MM.1S (cell line): ENCODE results near the gene FAM120B.

Experiments
- DNase-seq: peaks from one replicate; pipeline ENCODE4 v3.0.0-alpha.2; 2015
- H2AFZ ChIP-seq: fragments of 300-600 bp; sonication (generic); 2 replicates; pipeline ENCODE4 v1.6.0; 2016; ENCODE audit warnings: antibody characterized with exemption, low read length
- H3F3A ChIP-seq: fragments of 300-600 bp; sonication (generic); 2 replicates; pipeline ENCODE4 v1.6.1; 2016; ENCODE audit warnings: mild to moderate bottlenecking, antibody characterized with exemption, low read length, moderate library complexity, mixed read lengths; ENCODE audit not compliant: insufficient read depth
- H3K27ac ChIP-seq: fragments of 300-600 bp; sonication (generic); 2 replicates; pipeline ENCODE4 v1.5.1; 2016; ENCODE audit warnings: mild to moderate bottlenecking, low read length
- H3K27me3 ChIP-seq: fragments of 300-600 bp; sonication (generic); replicated peaks from 2 replicates; pipeline ENCODE4 v1.6.0; 2016; ENCODE audit warnings: low read length; ENCODE audit not compliant: insufficient read depth
- H3K36me3 ChIP-seq: fragments of 300-600 bp; sonication (generic); replicated peaks from 2 replicates; pipeline ENCODE4 v1.6.1; 2016; ENCODE audit warnings: mild to moderate bottlenecking, low read length, mixed read lengths; ENCODE audit not compliant: insufficient read depth
- H3K4me1 ChIP-seq: fragments of 300-600 bp; sonication (generic); 2 replicates; pipeline ENCODE4 v1.6.1; 2016; ENCODE audit warnings: low read length, mixed read lengths
- H3K4me2 ChIP-seq: fragments of 300-600 bp; sonication (generic); 2 replicates; pipeline ENCODE4 v1.6.0; 2016; ENCODE audit warnings: low read depth, low read length
- H3K4me3 ChIP-seq: fragments of 300-600 bp; sonication (generic); 2 replicates; pipeline ENCODE4 v1.5.1; 2016; ENCODE audit warnings: low read length, mixed read lengths
- H3K79me2 ChIP-seq: fragments of 300-600 bp; sonication (generic); 2 replicates; pipeline ENCODE4 v1.6.1; 2016; ENCODE audit warnings: mixed run types, low read length, mixed read lengths
- H3K9ac ChIP-seq: fragments of 300-600 bp; sonication (generic); 2 replicates; pipeline ENCODE4 v1.6.1; 2016; ENCODE audit warnings: low read length, mixed read lengths
- H3K9me2 ChIP-seq: fragments of 300-600 bp; sonication (generic); replicated peaks from 2 replicates; pipeline ENCODE4 v1.6.1; 2016; ENCODE audit warnings: mild to moderate bottlenecking, low read length, mixed read lengths; ENCODE audit not compliant: insufficient read depth
- H3K9me3 ChIP-seq: fragments of 300-600 bp; sonication (generic); replicated peaks from 2 replicates; pipeline ENCODE4 v1.6.1; 2016; ENCODE audit warnings: mild to moderate bottlenecking, low read length, mixed read lengths; ENCODE audit not compliant: insufficient read depth
- H4K20me1 ChIP-seq: fragments of 300-600 bp; sonication (generic); 2 replicates; pipeline ENCODE4 v1.6.1; 2016; ENCODE audit warnings: mild to moderate bottlenecking, low read length, moderate library complexity, mixed read lengths; ENCODE audit not compliant: insufficient read depth
- EZH2 ChIP-seq: fragments of 300-600 bp; sonication (generic); optimal IDR thresholded peaks from 2 replicates; pipeline ENCODE3; 2017; ENCODE audit warnings: low read depth, mild to moderate bottlenecking, antibody characterized with exemption, low read length, mixed read lengths
- EZH2phosphoT487 ChIP-seq: fragments of 300-600 bp; sonication (generic); IDR thresholded peaks from 2 replicates; pipeline ENCODE4 v1.6.1; 2018; ENCODE audit warnings: antibody characterized with exemption, low read length
- TF ChIP-seq, protein P1 (sequence below): fragments of 300-600 bp; sonication (generic); IDR thresholded peaks from 2 replicates; pipeline ENCODE4 v1.5.1; 2016; ENCODE audit warnings: antibody characterized with exemption, low read length, mixed read lengths

Gene FAM120B

DNA sequence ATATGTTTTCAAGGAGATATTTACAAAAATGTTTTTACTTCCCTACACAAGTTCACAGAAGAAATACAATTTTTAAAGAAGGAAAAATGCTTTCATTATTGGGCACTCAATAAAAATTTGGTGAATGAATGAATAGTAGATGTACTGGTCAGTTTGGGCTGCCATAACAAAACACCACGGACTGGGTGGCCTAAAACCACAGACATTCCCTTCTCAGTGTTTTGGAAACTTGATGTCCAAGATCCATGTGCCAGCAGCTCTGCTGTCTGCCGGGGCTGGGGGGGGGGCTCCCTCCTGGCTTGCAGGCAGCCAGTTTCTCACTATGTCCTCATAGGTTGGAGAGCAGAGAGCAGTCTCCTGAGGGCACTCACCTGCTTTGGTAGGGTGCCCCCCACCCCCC lies 62.0 kb downstream of the FAM120B start:
- Histone ChIP-seq H3K4me1 (no peaks in the 10 kb centered on the region), H3K9me3 (no peaks in the 10 kb centered on the region), H4K20me1 (no peaks in the 10 kb centered on the region), H3K4me2 (no peak overlapping the region), H3F3A (no peaks in the 10 kb centered on the region), H3K27me3 (no peaks in the 10 kb centered on the region), H3K9ac (no peak overlapping the region), H3K36me3 (no peaks in the 10 kb centered on the region), H3K4me3 (no peak overlapping the region), H3K9me2 (no peaks in the 10 kb centered on the region), H3K79me2 (no peaks in the 10 kb centered on the region), H2AFZ (no peak overlapping the region), H3K27ac (no peak overlapping the region)
- no peak for TF ChIP-seq EZH2phosphoT487
- TF ChIP-seq EZH2 = no peak
- TF ChIP-seq, protein P1, sequence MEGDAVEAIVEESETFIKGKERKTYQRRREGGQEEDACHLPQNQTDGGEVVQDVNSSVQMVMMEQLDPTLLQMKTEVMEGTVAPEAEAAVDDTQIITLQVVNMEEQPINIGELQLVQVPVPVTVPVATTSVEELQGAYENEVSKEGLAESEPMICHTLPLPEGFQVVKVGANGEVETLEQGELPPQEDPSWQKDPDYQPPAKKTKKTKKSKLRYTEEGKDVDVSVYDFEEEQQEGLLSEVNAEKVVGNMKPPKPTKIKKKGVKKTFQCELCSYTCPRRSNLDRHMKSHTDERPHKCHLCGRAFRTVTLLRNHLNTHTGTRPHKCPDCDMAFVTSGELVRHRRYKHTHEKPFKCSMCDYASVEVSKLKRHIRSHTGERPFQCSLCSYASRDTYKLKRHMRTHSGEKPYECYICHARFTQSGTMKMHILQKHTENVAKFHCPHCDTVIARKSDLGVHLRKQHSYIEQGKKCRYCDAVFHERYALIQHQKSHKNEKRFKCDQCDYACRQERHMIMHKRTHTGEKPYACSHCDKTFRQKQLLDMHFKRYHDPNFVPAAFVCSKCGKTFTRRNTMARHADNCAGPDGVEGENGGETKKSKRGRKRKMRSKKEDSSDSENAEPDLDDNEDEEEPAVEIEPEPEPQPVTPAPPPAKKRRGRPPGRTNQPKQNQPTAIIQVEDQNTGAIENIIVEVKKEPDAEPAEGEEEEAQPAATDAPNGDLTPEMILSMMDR = no peak
- DNase-seq = no peak

DNA sequence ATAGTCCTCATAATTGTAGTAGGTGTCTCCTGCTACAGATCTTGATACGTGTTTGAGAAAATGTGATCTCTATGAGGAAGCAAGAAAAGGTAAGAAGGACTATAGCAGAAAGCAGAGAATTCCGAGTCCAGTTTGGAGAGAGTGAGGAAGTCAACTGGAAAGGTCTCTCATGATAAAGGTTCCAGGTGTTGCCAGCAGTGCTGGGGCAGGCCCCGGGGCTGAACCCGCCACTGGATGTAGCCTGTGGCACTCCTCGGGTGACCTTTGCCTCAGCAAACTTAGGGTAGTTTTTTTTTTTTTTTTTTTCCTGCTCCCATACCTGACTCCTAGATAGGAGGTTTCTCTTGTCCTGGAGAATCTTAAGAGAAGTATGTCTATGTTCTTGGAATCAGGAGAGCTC lies 62.8 kb downstream of the FAM120B start:
- no peak overlapping the region for H3K4me3 ChIP-seq
- H3K27me3 ChIP-seq = no peaks in the 10 kb centered on the region
- no peak for DNase-seq
- H3K27ac ChIP-seq = no peak overlapping the region
- no peak for TF ChIP-seq EZH2
- TF ChIP-seq, protein P1 = no peak
- no peak for TF ChIP-seq EZH2phosphoT487
- H3K4me1 ChIP-seq = no peaks in the 10 kb centered on the region
- no peak overlapping the region for H3K9ac ChIP-seq
- H3K79me2 ChIP-seq = no peaks in the 10 kb centered on the region
- H4K20me1 ChIP-seq = no peaks in the 10 kb centered on the region
- no peak overlapping the region for H2AFZ ChIP-seq
- H3K9me2 ChIP-seq = no peaks in the 10 kb centered on the region
- no peaks in the 10 kb centered on the region for H3K9me3 ChIP-seq
- no peaks in the 10 kb centered on the region for H3K36me3 ChIP-seq
- H3K4me2 ChIP-seq = no peak overlapping the region
- H3F3A ChIP-seq = no peaks in the 10 kb centered on the region

DNA sequence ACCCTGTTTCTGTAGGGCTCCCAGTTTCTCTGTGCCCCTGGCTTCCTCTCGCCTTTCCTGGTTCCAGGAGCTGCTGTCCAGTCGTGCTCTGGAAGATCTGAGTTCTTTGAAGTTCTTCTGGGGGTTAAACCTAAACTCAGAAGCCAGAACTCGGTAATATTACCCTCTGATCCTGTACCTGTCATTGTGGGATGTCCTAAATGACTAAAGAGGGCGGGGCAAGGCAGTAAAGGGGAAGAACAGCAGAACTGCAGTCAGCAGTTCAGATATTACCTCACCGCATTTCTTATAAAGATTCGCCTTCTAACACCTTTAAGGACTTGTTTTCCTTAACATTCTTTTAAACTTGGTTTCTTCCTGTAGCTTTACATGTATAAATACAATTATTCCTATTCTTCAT lies 63.9 kb downstream of the FAM120B start:
- no peaks in the 10 kb centered on the region for H3K36me3 ChIP-seq
- H3K4me2 ChIP-seq = no peak overlapping the region
- TF ChIP-seq EZH2 = no peak
- TF ChIP-seq, protein P1 = no peak
- TF ChIP-seq EZH2phosphoT487 = no peak

More for the DNA sequence above, 63.9 kb downstream of the FAM120B start:
- H3K4me1 ChIP-seq = no peaks in the 10 kb centered on the region
- H2AFZ ChIP-seq = no peak overlapping the region
- H3K9ac ChIP-seq = no peak overlapping the region
- H4K20me1 ChIP-seq = no peaks in the 10 kb centered on the region
- no peaks in the 10 kb centered on the region for H3K9me3 ChIP-seq
- no peak for DNase-seq
- H3K27ac ChIP-seq = no peak overlapping the region
- no peak overlapping the region for H3K4me3 ChIP-seq
- no peaks in the 10 kb centered on the region for H3F3A ChIP-seq
- H3K79me2 ChIP-seq = no peaks in the 10 kb centered on the region
- H3K27me3 ChIP-seq = no peaks in the 10 kb centered on the region
- H3K9me2 ChIP-seq = no peaks in the 10 kb centered on the region
